Esophagus squamous epithelium (tissue), 4 donors: ENCODE measurements around the gene SRSF2.
"Not testable (repeated sequence)": the region's sequence is repeated elsewhere in the genome, so short reads cannot be mapped to it uniquely, and the experiment has no call there.

ENCODE experiments used
- POLR2A ChIP-seq, 4 donors: fragments of 450-650 bp; IDR thresholded peaks; one replicate each; pipeline ENCODE4 v1.6.1; 2017; ENCODE audit warnings: antibody characterized with exemption in 4 of 4, mild to moderate bottlenecking in 4 of 4, moderate library complexity in 3 of 4
- TF ChIP-seq, protein P1 (sequence below), 6 experiments: fragments of 450-650 bp in 4 of 6; fragments of 200-600 bp in 2 of 6; sonication (generic) in 2 of 6; IDR thresholded peaks; one replicate each; pipeline ENCODE4 v1.5.1; 2016 to 2019; ENCODE audit warnings: antibody characterized with exemption in 6 of 6, mild to moderate bottlenecking in 4 of 6, moderate library complexity in 4 of 6

DNA sequence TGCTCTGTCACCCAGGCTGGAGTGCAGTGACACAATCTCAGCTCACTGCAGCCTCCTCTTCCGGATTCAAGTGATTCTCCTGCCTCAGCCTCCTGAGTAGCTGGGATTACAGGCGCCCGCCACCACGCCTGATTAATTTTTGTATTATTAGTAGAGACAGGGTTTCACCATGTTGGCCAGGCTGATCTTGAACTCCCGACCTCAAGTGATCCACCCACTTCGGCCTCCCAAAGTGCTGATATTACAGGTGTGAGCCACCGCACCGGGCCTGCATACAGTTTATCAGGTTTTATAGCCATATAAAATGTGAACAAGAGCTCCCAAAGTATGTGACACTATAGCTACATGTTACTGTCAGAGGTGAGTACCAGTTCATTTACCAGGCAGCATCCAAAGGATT, 14.2 kb downstream of the SRSF2 start:
- TF ChIP-seq POLR2A (IDR thresholded peaks at IDR 0.05), result not testable (repeated sequence)
- TF ChIP-seq, protein P1, sequence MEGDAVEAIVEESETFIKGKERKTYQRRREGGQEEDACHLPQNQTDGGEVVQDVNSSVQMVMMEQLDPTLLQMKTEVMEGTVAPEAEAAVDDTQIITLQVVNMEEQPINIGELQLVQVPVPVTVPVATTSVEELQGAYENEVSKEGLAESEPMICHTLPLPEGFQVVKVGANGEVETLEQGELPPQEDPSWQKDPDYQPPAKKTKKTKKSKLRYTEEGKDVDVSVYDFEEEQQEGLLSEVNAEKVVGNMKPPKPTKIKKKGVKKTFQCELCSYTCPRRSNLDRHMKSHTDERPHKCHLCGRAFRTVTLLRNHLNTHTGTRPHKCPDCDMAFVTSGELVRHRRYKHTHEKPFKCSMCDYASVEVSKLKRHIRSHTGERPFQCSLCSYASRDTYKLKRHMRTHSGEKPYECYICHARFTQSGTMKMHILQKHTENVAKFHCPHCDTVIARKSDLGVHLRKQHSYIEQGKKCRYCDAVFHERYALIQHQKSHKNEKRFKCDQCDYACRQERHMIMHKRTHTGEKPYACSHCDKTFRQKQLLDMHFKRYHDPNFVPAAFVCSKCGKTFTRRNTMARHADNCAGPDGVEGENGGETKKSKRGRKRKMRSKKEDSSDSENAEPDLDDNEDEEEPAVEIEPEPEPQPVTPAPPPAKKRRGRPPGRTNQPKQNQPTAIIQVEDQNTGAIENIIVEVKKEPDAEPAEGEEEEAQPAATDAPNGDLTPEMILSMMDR (IDR thresholded peaks at IDR 0.05), result not testable (repeated sequence)
